SH-SY5Y (cell line): ENCODE measurements around the gene FLVCR1.

Experiments
- GATA2 ChIP-seq: IDR thresholded peaks from 2 replicates; pipeline ENCODE4 v1.6.1; 2011; ENCODE audit warnings: mild to moderate bottlenecking, low read depth, low read length
- GATA3 ChIP-seq: IDR thresholded peaks from 2 replicates; pipeline ENCODE4 v1.6.1; 2011; ENCODE audit warnings: low read depth, mild to moderate bottlenecking, low read length, moderate library complexity

Gene FLVCR1

DNA sequence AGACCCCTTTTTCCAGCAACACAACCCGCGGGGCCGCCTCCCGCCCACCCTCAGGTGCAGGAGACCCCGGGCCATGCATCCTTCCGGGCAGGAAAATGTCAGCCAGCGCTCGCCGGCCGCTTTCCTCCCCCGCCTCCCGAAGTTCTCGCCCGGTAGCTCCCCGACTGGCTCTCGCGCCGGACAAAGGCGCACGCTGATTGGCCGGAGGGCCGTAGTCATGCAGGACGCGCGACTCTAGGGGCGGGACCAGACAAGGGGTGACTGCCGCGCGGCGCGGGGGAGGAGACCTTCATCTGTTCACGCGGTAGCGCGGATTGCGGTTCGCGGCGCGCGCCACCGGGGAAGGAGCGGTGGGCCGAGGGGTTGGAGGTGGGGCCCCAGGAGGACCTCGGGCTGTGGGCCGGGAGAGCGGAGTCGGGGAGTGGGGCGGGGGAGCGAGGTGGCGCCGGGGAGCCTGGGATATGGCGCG, at the start of gene FLVCR1:
FLVCR1 (plus strand) TSS at position 284 of the 469 bp plus-strand sequence; CDS start at position 462, 178 bp downstream.
- no peak for TF ChIP-seq GATA2
- no peak for TF ChIP-seq GATA3

DNA sequence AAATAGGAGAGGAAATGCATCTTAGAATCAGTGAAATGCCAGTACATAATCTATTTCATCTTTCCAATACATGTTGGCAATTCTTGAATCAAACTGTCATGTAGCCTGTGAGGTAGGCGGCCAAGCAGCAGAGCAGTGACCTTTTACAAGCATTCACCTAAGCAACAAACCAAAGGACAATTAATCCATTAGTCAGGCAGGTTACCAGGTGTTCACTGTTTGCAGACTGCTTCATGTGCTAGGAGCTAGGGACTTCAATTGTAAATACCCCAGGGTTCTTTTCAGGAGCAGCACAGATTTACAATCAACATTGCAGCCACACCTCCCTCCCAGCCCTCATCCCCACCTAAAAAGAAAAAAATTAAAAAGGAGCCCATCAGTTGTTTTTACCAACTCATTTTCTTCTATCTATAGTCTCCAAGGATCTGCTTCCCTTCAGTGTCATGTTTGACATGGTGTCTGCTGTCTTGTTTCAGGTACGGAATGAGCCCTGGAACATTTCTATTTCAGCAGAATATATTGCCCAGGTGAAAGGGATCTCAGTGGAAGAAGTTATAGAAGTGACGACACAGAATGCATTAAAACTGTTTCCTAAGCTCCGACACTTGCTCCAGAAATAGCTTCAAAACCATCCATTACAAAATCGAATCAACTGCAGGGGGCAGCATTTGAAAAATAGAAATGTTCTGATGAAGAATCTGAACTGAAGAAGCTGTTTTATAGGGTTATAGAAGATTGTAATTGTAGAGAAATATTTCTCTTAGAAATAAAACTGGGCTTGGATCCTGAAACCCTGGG, 43.3 kb upstream of the FLVCR1 start:
- no peak for TF ChIP-seq GATA3
- TF ChIP-seq GATA2 = no peak

DNA sequence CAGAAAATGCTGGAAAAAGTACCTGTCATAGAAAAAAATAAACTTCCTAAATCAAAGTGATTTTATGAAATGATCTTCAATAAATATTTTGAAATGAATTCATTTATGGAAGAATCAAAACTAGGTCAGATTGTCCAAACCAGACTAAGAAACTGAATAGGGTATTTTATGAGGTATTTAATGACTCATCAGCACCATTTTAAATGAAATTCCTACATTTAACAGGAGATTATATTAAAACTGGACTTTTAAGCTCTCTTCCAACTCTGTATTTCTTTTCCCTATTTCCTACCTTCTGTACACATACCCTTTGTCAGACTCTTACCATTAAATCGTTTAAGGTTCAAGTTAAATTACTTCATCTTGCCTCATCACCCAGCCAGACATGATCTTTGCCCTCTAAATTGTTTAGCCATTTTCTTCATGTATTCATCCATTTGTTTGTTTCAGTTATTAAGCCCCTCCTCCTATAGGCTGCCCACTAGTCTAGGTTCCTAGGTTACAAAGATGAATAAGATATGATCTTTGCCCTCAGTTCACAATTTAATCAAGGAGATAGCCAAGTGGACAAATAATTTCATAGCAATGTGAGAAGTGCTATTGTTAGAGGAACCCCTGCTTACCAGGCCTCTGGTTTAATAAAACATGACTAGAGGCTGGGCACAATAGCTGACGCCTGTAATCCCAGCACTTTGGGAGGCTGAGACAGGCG, 41.4 kb upstream of the FLVCR1 start:
- no peak for TF ChIP-seq GATA3

DNA sequence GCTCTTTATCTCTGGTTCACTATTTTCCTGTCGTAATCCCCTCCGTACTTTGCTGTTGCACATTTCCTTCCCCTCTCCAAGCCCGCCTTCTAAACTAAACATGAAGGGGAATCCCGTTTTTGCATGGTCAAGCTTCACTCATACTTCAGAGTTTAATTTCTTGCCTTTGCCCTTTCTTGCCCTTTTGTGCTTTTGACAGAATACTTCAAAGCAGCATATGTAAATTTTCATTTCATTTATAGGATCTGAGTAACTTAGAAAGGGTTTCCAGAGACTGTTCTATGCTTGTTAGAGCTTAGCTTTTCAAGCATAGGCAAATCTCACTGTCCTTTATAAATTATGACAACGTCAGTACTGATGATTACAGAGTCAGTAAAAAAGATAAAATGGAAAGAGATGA, 38.3 kb upstream of the FLVCR1 start:
- no peak for TF ChIP-seq GATA2
- no peak for TF ChIP-seq GATA3

DNA sequence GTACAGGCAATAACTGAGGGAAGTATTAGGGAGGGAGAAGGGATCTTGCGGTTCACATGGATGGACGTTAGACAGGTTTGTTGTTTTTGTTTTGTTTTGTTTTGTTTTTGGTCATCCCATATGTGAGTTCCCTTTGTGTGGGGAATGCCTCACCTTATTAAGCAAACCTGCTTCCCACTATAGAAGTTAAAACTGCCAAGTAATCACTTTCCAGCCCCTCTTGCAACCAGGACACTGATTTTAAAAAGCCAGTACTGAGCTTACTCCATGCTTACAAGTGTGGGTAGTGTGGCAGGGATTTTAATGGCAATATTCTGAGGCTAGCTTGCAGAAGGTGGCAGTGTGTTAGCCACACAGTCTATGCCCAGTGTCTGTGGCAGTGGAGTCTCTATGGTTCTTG, 37.1 kb upstream of the FLVCR1 start:
- TF ChIP-seq GATA2 = no peak
- TF ChIP-seq GATA3 = no peak

DNA sequence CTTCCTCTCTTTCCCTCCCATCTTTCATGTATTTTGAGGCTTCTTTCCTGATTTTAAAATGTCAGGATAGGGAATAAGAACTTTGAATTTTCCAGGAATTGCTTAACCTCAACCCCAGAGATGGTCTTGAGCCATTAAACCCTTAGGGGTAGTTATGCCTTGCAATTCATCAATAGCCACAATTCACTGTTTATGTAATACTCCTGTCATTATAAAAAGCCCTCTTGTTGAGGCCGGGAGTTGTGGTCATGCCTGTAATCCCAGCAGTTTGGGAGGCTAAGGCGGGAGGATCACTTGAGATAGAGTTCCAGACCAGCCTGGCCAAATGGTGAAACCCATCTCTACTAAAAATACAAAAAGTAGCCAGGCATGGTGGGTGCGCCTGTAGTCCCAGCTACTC, 35.1 kb upstream of the FLVCR1 start:
- no peak for TF ChIP-seq GATA3
- TF ChIP-seq GATA2 = no peak

DNA sequence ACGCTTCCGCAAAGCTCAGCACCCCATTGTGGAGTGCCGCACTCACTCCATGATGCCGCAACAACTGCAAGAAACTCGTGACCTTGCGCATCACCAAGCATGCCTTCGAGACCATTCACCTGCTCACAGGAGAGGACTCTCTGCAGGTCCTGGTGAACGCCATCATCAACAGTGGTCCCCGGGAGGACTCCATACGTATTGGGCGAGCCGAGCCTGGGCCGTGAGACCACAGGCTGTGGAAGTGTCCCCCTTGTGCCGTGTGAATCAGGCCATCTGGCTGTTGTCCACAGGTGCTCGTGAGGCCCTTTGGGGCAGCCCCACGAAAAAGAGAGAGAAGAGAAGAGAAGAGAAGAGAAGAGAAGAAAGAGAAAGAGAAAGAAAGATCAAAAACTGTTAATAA, 33.9 kb upstream of the FLVCR1 start:
- no peak for TF ChIP-seq GATA3

DNA sequence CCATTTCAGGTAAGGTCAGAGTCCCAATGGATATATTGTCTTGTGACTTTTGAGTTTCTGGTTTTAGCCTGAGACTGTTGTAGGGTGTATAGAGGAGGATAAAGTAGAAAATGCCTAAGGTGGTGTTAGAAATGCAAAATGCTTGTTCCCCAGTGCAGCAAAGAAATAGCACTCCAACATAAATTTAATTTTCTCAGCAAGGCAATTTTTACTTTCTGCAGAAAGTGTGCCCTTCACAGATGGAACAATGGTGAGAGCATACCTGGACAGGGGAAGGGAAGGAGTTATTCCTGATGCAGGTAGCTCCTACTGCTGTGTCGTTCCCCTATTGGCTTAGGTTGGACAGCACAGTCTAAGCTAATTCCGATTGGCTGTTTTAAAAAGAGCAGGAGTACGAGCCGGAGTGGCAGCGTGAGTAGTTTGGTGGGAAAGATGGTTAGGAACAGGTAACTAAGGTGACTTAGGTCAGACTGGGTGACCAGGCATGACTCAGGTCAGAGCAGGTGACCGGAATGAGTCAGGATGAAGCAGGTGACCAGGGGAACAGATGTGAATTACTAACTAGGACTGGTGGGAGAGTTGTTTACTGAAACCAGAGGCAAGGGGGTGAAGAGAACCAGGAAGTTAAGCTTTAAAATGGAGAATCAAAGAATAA, 32.1 kb upstream of the FLVCR1 start:
- no peak for TF ChIP-seq GATA2
- no peak for TF ChIP-seq GATA3

DNA sequence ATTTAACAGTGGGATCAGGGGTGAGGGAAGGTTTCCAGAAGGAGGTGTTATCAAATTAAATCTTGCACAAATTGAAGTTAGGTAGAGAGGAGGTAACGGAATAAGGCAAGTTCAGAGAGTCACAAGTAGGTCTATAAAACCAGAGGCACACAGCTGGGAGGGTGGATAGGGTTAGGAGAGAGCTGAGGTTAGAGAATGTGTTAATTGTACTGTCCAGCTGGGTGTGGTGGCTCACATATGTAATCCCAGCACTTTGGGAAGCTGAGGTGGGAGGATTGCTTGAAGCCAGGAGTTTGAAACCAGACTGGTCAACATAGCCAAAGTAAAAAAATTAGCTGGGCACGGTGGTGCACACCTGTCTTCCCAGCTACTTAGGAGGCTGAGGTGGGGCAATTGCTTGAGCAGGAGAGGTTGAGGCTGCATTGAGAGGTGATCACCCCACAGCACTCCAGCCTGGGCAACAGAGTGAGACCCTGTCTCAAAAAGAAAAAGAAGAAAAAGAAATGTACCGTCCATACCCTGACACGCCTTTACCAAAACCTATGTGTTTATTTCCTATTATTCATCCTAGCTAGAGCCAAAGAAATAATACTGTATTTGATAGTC, 30.8 kb upstream of the FLVCR1 start:
- no peak for TF ChIP-seq GATA2
- no peak for TF ChIP-seq GATA3

DNA sequence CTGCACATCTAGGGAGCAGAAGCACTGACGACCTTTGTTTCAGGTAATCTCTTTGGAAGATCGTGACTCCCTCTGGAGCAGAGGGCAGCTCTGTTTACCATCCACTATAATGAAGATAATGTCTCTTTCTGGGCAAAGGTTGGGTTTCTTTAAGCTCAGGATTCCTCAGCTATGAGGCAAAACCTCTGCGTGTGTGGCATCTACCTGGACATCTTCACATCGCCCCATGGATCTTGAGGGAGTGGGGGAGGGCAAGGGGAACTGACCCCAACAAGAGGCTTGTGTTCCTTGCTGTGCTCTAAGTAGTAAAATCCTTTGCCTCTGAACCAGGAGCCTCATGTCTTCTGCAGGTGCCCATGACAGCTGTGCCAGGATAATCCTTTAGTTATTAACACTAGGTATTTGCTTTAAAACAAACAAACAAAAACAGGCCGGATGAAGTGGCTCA, 30.2 kb upstream of the FLVCR1 start:
- TF ChIP-seq GATA2 (no peak), GATA3 (no peak)

DNA sequence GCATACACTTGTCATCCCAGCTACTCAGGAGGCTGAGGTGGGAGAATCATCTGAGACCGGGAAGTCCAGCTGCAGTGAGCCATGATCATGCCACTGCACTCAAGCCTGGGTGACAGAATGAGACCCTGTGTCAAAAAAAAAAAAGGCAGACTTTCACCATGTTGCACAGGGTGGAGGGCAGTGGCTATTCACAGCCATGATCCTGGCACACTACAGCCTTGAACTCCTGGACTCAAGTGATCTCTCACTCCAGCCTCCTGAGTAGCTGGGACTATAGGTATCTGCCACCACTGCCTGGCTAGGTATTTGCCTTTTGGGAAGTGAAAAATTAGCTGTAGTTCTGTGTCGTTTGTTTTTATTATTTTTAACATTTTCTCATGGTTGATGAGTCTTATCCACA, 29.7 kb upstream of the FLVCR1 start:
- no peak for TF ChIP-seq GATA3
- TF ChIP-seq GATA2 = no peak

DNA sequence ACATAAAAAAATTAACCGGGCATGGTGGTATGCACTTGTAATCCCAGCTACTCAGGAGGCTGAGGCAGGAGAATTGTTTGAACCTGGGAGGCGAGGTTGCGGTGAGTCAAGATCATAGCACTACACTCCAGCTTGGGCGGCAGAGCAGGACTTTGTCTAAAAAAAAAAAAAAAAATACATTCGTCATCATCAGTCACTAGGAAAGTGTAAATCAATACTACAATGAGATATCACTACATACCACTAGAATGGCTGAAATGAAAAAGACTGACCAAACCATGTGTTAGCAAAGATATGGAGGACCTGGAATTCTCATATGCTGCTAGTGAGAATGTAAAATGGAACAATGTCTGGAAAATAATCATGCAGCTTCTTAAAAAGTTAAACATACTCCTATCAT, 19.9 kb upstream of the FLVCR1 start:
- TF ChIP-seq GATA3 (no peak), GATA2 (no peak)

DNA sequence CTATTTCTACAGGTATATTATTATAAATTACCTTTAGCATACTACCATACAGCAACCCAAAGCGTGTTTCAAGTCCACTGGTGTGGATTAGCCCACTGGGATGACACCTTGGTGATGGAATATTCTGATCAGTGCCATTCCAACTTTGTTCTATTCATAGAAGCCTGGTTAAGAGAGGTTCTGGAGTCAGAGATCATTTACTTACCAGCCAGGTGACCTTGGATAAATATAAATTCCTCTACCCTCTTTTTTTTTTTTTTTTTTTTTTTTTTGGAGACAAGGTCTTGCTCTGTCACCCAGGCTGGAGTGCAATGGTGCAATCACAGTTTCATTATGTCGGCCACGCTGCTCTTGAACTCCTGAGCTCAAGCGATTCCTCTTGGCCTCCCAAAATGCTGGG, 10.5 kb upstream of the FLVCR1 start, which contains the start of gene SPATA45:
SPATA45 (minus strand) TSS at position 101 of the 400 bp plus-strand sequence. CDS start 11,500 bp downstream, outside the sequence.
- TF ChIP-seq GATA3 (no peak), GATA2 (no peak)

DNA sequence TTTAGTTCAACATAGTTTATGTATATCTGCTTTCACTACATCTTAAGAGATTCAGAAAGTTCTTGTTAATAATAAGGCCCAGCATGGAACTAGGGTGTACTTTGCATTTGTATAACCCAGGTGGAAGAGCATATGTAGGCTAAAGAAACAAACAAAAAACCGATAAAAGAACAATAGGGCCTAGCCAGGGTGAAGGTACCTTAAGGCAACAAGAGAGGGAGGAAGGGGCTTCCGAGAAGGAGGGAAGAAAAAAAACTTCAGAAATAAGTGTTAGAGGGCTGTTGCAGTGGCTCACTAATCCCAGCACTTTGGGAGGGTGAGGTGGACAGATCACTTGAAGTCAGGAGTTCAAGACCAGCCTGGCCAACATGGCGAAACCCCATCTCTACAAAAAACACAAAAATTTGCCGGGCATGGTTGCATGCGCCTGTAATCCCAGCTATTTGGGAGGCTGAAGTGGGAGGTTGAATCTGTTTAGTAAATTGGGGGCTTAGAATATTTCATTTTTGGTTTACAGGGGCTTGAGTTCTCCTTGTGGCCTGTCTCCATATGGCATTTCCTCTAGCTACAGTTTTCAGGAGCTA, 5.9 kb upstream of the FLVCR1 start:
- TF ChIP-seq GATA2 = no peak

DNA sequence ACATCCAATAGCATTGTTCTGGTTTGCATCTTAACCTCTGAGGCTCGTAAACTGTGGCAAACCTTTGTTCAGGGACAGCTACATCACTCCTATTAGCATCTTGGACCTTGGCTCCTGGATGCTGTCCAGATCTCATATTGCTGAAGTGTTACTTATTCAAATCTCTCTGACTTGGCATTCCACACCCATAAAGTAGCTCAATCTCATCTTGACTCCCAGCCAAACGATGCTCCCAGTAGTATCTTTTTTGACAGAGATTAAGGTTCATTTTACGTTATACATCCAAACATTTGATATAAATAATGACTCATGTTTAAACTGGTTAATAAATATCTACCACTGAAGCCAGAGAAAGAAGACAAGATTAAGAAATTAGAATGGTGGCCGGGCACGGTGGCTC, 4.4 kb upstream of the FLVCR1 start:
- TF ChIP-seq GATA2 (no peak), GATA3 (no peak)
